Measurements from ENCODE around the gene PDHX.

Gene PDHX

DNA sequence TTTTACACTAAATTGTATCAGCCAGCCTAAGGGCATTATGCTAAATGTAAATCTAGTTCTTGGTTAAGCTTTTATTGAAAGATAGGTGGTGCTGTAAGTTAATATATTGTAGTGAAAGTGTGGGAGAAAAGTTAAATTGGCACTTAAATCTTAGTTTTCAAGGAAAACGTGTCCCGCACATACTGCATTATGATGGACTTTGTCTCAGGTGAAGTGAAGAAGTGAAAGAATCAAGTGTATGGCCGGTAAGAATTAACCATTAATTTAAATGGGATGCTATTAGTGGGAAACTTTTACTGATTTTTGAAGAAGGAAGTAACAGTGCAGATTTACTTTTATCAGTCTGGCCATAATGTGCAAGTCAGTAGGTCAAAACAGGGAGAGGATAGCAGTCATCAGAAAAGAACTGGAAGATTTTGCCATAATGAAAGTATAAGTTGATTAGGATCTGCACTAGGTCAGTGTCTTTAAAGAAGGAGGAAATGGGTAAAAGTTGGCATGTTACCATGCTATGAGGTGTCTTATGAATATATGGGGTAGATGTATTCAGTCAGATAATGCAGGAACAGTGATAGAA lies 81.6 kb downstream of the PDHX start:
- peaks cover 3% of the 10 kb centered on the region for H3K4me1 ChIP-seq
- H3K27ac ChIP-seq: no peak overlapping the region
- no peak overlapping the region for H2AFZ ChIP-seq
- H3K27me3 ChIP-seq (ENCODE audit: control insufficient read depth, insufficient read depth, low read length): no peaks in the 10 kb centered on the region
- H3K36me3 ChIP-seq (ENCODE audit: control insufficient read depth, insufficient read depth, low read length): no peaks in the 10 kb centered on the region
- H3K9me3 ChIP-seq (ENCODE audit: control insufficient read depth, low read length): no peaks in the 10 kb centered on the region
- no peaks in the 10 kb centered on the region for H3K79me2 ChIP-seq
- H3K9ac ChIP-seq: no peak overlapping the region
- no peak overlapping the region for H3K4me2 ChIP-seq (ENCODE audit: low read length)
- TF ChIP-seq, protein P1, sequence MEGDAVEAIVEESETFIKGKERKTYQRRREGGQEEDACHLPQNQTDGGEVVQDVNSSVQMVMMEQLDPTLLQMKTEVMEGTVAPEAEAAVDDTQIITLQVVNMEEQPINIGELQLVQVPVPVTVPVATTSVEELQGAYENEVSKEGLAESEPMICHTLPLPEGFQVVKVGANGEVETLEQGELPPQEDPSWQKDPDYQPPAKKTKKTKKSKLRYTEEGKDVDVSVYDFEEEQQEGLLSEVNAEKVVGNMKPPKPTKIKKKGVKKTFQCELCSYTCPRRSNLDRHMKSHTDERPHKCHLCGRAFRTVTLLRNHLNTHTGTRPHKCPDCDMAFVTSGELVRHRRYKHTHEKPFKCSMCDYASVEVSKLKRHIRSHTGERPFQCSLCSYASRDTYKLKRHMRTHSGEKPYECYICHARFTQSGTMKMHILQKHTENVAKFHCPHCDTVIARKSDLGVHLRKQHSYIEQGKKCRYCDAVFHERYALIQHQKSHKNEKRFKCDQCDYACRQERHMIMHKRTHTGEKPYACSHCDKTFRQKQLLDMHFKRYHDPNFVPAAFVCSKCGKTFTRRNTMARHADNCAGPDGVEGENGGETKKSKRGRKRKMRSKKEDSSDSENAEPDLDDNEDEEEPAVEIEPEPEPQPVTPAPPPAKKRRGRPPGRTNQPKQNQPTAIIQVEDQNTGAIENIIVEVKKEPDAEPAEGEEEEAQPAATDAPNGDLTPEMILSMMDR (IDR thresholded peaks at IDR 0.05): peak; percentile 29
- no peak overlapping the region for H3K4me3 ChIP-seq (ENCODE audit: low read depth, low read length)

- Histone ChIP-seq H3K36me3 (ENCODE audit: control insufficient read depth, insufficient read depth, low read length) (no peaks in the 10 kb centered on the region), H3K27me3 (ENCODE audit: control insufficient read depth, insufficient read depth, low read length) (no peaks in the 10 kb centered on the region), H3K4me2 (ENCODE audit: low read length) (no peak overlapping the region), H3K4me3 (ENCODE audit: low read depth, low read length) (no peak overlapping the region), H3K4me1 (peaks cover 3% of the 10 kb centered on the region), H3K9me3 (ENCODE audit: control insufficient read depth, low read length) (no peaks in the 10 kb centered on the region), H3K79me2 (no peaks in the 10 kb centered on the region), H3K9ac (no peak overlapping the region), H2AFZ (no peak overlapping the region), H3K27ac (no peak overlapping the region)
- TF ChIP-seq, protein P1 (IDR thresholded peaks at IDR 0.05): no peak
These were observed 83.0 kb downstream of the PDHX start for GRCh38 chr11:34999453-34999852.

- TF ChIP-seq, protein P1 (IDR thresholded peaks at IDR 0.05): no peak
- H3K27me3 ChIP-seq (ENCODE audit: control insufficient read depth, insufficient read depth, low read length): no peaks in the 10 kb centered on the region
- no peaks in the 10 kb centered on the region for H3K79me2 ChIP-seq
- no peak overlapping the region for H3K4me3 ChIP-seq (ENCODE audit: low read depth, low read length)
- no peak overlapping the region for H3K27ac ChIP-seq
- no peak overlapping the region for H3K4me2 ChIP-seq (ENCODE audit: low read length)
- no peak overlapping the region for H3K9ac ChIP-seq
- H3K36me3 ChIP-seq (ENCODE audit: control insufficient read depth, insufficient read depth, low read length): no peaks in the 10 kb centered on the region
- H3K9me3 ChIP-seq (ENCODE audit: control insufficient read depth, low read length): no peaks in the 10 kb centered on the region
- H3K4me1 ChIP-seq: peaks cover under 1% of the 10 kb centered on the region
- H2AFZ ChIP-seq: no peak overlapping the region
These were observed 86.8 kb downstream of the PDHX start for GRCh38 chr11:35003186-35003585.

GRCh38 chr11:35003658-35004057 lies 87.2 kb downstream of the PDHX start:
- H3K27me3 ChIP-seq (ENCODE audit: control insufficient read depth, insufficient read depth, low read length): no peaks in the 10 kb centered on the region
- no peak overlapping the region for H3K9ac ChIP-seq
- no peak overlapping the region for H3K27ac ChIP-seq
- H3K79me2 ChIP-seq: no peaks in the 10 kb centered on the region
- H3K4me3 ChIP-seq (ENCODE audit: low read depth, low read length): no peak overlapping the region
- no peaks in the 10 kb centered on the region for H3K4me1 ChIP-seq
- TF ChIP-seq, protein P1 (IDR thresholded peaks at IDR 0.05): no peak
- H3K4me2 ChIP-seq (ENCODE audit: low read length): no peak overlapping the region
- no peaks in the 10 kb centered on the region for H3K36me3 ChIP-seq (ENCODE audit: control insufficient read depth, insufficient read depth, low read length)
- no peak overlapping the region for H2AFZ ChIP-seq
- no peaks in the 10 kb centered on the region for H3K9me3 ChIP-seq (ENCODE audit: control insufficient read depth, low read length)

GRCh38 chr11:35005141-35005780 lies 88.8 kb downstream of the PDHX start:
- TF ChIP-seq, protein P1 (IDR thresholded peaks at IDR 0.05): no peak
- H3K9ac ChIP-seq: no peak overlapping the region
- H3K27ac ChIP-seq: no peak overlapping the region
- no peak overlapping the region for H3K4me2 ChIP-seq (ENCODE audit: low read length)
- no peaks in the 10 kb centered on the region for H3K9me3 ChIP-seq (ENCODE audit: control insufficient read depth, low read length)
- no peak overlapping the region for H3K4me3 ChIP-seq (ENCODE audit: low read depth, low read length)
- H3K27me3 ChIP-seq (ENCODE audit: control insufficient read depth, insufficient read depth, low read length): no peaks in the 10 kb centered on the region
- H3K4me1 ChIP-seq: no peaks in the 10 kb centered on the region
- H2AFZ ChIP-seq: no peak overlapping the region
- no peaks in the 10 kb centered on the region for H3K36me3 ChIP-seq (ENCODE audit: control insufficient read depth, insufficient read depth, low read length)
- no peaks in the 10 kb centered on the region for H3K79me2 ChIP-seq
